HEK293 (cell line): Measurements from ENCODE around the gene SLIT2.

Experiments used
- KLF7 ChIP-seq: fragments of 450-650 bp; formaldehyde crosslinking; IDR thresholded peaks from 2 replicates; pipeline ENCODE4 v1.5.1; 2016; ENCODE audit warnings: missing biosample characterization, missing genetic modification characterization, borderline replicate concordance
- MYNN ChIP-seq: fragments of 450-650 bp; formaldehyde crosslinking; IDR thresholded peaks from 2 replicates; pipeline ENCODE4 v1.5.1; 2016; ENCODE audit warnings: missing biosample characterization, missing genetic modification characterization, borderline replicate concordance
- YY1 ChIP-seq: fragments of 450-650 bp; formaldehyde crosslinking; IDR thresholded peaks from 2 replicates; pipeline ENCODE4 v1.5.1; 2018; ENCODE audit warnings: missing biosample characterization, missing genetic modification characterization
- ZNF366 ChIP-seq: fragments of 450-650 bp; formaldehyde crosslinking; conservative IDR thresholded peaks from 2 replicates; pipeline ENCODE4 v1.5.1; 2016; ENCODE audit warnings: missing biosample characterization, missing genetic modification characterization
- ZNF404 ChIP-seq: fragments of 450-650 bp; formaldehyde crosslinking; IDR thresholded peaks from 2 replicates; pipeline ENCODE4 v1.5.1; 2017; ENCODE audit warnings: missing biosample characterization, missing genetic modification characterization
- ZNF626 ChIP-seq: fragments of 450-650 bp; sonication (Bioruptor Pico); formaldehyde crosslinking; IDR thresholded peaks from 2 replicates; pipeline ENCODE4 v1.5.1; 2018; ENCODE audit warnings: missing biosample characterization, missing genetic modification characterization, inconsistent platforms
- ZNF76 ChIP-seq: fragments of 450-650 bp; formaldehyde crosslinking; IDR thresholded peaks from 2 replicates; pipeline ENCODE4; 2016; ENCODE audit warnings: low read depth, missing biosample characterization, missing genetic modification characterization, borderline replicate concordance
- TF ChIP-seq, protein P1 (sequence below): fragments of 450-650 bp; formaldehyde crosslinking; IDR thresholded peaks from 2 replicates; pipeline ENCODE4 v1.5.1; 2016; ENCODE audit warnings: missing biosample characterization, missing genetic modification characterization
- TF ChIP-seq, protein P2 (sequence below): fragments of 450-650 bp; formaldehyde crosslinking; IDR thresholded peaks from 2 replicates; pipeline ENCODE4 v1.5.1; 2016; ENCODE audit warnings: missing biosample characterization, missing genetic modification characterization
- TF ChIP-seq, protein P3 (sequence below): fragments of 450-650 bp; formaldehyde crosslinking; IDR thresholded peaks from 2 replicates; pipeline ENCODE4 v1.5.1; 2016; ENCODE audit warnings: missing biosample characterization, missing genetic modification characterization
- TF ChIP-seq, protein P4 (sequence below): IDR thresholded peaks from 2 replicates; pipeline ENCODE4 v1.6.1; 2011; ENCODE audit warnings: mild to moderate bottlenecking, low read depth, low read length, borderline replicate concordance
- TF ChIP-seq, protein P5 (sequence below): fragments of 450-650 bp; IDR thresholded peaks from 2 replicates; pipeline ENCODE4 v1.5.1; 2018; ENCODE audit warnings: missing biosample characterization, missing genetic modification characterization
- TF ChIP-seq, protein P6 (sequence below): fragments of 450-650 bp; formaldehyde crosslinking; IDR thresholded peaks from 2 replicates; pipeline ENCODE4 v1.5.1; 2016; ENCODE audit warnings: missing biosample characterization, missing genetic modification characterization

DNA sequence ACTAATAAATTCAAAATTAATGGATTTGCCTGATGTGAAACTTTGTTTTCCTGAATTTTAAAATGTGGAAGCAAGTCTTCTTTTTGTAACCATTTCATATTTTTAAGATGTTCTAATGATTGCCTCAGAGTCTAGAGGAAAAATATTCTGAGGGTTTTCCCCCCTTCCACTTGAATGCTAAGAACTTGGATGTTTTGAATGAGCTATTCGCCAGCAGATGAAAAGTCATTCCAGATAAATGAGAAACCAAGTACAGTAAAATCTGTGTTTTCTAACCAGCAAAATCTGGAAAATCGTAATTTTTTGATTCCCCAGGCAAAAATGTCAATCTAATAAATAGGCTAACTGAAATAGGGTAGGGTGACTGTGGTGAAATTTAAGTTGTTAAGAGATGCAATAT is 45.6 kb downstream of the SLIT2 start:
- TF ChIP-seq, protein P1, sequence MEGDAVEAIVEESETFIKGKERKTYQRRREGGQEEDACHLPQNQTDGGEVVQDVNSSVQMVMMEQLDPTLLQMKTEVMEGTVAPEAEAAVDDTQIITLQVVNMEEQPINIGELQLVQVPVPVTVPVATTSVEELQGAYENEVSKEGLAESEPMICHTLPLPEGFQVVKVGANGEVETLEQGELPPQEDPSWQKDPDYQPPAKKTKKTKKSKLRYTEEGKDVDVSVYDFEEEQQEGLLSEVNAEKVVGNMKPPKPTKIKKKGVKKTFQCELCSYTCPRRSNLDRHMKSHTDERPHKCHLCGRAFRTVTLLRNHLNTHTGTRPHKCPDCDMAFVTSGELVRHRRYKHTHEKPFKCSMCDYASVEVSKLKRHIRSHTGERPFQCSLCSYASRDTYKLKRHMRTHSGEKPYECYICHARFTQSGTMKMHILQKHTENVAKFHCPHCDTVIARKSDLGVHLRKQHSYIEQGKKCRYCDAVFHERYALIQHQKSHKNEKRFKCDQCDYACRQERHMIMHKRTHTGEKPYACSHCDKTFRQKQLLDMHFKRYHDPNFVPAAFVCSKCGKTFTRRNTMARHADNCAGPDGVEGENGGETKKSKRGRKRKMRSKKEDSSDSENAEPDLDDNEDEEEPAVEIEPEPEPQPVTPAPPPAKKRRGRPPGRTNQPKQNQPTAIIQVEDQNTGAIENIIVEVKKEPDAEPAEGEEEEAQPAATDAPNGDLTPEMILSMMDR (tag by site-specific recombination): no peak
- no peak for TF ChIP-seq ZNF404 (tag by site-specific recombination)
- TF ChIP-seq, protein P2, sequence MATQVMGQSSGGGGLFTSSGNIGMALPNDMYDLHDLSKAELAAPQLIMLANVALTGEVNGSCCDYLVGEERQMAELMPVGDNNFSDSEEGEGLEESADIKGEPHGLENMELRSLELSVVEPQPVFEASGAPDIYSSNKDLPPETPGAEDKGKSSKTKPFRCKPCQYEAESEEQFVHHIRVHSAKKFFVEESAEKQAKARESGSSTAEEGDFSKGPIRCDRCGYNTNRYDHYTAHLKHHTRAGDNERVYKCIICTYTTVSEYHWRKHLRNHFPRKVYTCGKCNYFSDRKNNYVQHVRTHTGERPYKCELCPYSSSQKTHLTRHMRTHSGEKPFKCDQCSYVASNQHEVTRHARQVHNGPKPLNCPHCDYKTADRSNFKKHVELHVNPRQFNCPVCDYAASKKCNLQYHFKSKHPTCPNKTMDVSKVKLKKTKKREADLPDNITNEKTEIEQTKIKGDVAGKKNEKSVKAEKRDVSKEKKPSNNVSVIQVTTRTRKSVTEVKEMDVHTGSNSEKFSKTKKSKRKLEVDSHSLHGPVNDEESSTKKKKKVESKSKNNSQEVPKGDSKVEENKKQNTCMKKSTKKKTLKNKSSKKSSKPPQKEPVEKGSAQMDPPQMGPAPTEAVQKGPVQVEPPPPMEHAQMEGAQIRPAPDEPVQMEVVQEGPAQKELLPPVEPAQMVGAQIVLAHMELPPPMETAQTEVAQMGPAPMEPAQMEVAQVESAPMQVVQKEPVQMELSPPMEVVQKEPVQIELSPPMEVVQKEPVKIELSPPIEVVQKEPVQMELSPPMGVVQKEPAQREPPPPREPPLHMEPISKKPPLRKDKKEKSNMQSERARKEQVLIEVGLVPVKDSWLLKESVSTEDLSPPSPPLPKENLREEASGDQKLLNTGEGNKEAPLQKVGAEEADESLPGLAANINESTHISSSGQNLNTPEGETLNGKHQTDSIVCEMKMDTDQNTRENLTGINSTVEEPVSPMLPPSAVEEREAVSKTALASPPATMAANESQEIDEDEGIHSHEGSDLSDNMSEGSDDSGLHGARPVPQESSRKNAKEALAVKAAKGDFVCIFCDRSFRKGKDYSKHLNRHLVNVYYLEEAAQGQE (tag by site-specific recombination): no peak
- TF ChIP-seq YY1 (tag by site-specific recombination): no peak
- TF ChIP-seq, protein P3, sequence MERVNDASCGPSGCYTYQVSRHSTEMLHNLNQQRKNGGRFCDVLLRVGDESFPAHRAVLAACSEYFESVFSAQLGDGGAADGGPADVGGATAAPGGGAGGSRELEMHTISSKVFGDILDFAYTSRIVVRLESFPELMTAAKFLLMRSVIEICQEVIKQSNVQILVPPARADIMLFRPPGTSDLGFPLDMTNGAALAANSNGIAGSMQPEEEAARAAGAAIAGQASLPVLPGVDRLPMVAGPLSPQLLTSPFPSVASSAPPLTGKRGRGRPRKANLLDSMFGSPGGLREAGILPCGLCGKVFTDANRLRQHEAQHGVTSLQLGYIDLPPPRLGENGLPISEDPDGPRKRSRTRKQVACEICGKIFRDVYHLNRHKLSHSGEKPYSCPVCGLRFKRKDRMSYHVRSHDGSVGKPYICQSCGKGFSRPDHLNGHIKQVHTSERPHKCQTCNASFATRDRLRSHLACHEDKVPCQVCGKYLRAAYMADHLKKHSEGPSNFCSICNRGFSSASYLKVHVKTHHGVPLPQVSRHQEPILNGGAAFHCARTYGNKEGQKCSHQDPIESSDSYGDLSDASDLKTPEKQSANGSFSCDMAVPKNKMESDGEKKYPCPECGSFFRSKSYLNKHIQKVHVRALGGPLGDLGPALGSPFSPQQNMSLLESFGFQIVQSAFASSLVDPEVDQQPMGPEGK (tag by site-specific recombination): no peak
- TF ChIP-seq ZNF366 (tag by site-specific recombination): no peak
- TF ChIP-seq, protein P4, sequence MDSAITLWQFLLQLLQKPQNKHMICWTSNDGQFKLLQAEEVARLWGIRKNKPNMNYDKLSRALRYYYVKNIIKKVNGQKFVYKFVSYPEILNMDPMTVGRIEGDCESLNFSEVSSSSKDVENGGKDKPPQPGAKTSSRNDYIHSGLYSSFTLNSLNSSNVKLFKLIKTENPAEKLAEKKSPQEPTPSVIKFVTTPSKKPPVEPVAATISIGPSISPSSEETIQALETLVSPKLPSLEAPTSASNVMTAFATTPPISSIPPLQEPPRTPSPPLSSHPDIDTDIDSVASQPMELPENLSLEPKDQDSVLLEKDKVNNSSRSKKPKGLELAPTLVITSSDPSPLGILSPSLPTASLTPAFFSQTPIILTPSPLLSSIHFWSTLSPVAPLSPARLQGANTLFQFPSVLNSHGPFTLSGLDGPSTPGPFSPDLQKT: no peak
- TF ChIP-seq ZNF76 (tag by site-specific recombination): no peak
- TF ChIP-seq, protein P5, sequence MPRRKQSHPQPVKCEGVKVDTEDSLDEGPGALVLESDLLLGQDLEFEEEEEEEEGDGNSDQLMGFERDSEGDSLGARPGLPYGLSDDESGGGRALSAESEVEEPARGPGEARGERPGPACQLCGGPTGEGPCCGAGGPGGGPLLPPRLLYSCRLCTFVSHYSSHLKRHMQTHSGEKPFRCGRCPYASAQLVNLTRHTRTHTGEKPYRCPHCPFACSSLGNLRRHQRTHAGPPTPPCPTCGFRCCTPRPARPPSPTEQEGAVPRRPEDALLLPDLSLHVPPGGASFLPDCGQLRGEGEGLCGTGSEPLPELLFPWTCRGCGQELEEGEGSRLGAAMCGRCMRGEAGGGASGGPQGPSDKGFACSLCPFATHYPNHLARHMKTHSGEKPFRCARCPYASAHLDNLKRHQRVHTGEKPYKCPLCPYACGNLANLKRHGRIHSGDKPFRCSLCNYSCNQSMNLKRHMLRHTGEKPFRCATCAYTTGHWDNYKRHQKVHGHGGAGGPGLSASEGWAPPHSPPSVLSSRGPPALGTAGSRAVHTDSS (tag by site-specific recombination): no peak
- TF ChIP-seq ZNF626 (tag by site-specific recombination): no peak
- TF ChIP-seq, protein P6, sequence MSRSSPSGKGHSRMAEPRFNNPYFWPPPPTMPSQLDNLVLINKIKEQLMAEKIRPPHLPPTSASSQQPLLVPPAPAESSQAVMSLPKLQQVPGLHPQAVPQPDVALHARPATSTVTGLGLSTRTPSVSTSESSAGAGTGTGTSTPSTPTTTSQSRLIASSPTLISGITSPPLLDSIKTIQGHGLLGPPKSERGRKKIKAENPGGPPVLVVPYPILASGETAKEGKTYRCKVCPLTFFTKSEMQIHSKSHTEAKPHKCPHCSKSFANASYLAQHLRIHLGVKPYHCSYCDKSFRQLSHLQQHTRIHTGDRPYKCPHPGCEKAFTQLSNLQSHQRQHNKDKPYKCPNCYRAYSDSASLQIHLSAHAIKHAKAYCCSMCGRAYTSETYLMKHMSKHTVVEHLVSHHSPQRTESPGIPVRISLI (tag by site-specific recombination): no peak
- TF ChIP-seq KLF7 (tag by site-specific recombination): no peak
- no peak for TF ChIP-seq MYNN
